PC-9 (cell line): Measurements from ENCODE around the gene IL23R.

Experiments used
- CTCF ChIP-seq: fragments of 200-600 bp; sonication (generic); conservative IDR thresholded peaks from 2 replicates; pipeline ENCODE4 v1.6.1; 2017; ENCODE audit warnings: mixed run types, antibody characterized with exemption, mild to moderate bottlenecking, moderate library complexity
- EZH2 ChIP-seq: fragments of 200-600 bp; sonication (generic); IDR thresholded peaks from 2 replicates; pipeline ENCODE4 v1.8.0; 2017; ENCODE audit warnings: antibody characterized with exemption, low read depth

GRCh38 chr1:67194209-67194863 lies 28.1 kb downstream of the IL23R start:
- no peak for TF ChIP-seq CTCF
- no peak for TF ChIP-seq EZH2
